ENCODE data around the gene ZNF436. TPM values are rescaled to one million over a fixed set of nuclear protein-coding genes. Genes with fewer than 3 reads are reported as not detected.

ZNF436 gene
- polyA plus RNA-seq, 1 experiment = 17.2 TPM

DNA sequence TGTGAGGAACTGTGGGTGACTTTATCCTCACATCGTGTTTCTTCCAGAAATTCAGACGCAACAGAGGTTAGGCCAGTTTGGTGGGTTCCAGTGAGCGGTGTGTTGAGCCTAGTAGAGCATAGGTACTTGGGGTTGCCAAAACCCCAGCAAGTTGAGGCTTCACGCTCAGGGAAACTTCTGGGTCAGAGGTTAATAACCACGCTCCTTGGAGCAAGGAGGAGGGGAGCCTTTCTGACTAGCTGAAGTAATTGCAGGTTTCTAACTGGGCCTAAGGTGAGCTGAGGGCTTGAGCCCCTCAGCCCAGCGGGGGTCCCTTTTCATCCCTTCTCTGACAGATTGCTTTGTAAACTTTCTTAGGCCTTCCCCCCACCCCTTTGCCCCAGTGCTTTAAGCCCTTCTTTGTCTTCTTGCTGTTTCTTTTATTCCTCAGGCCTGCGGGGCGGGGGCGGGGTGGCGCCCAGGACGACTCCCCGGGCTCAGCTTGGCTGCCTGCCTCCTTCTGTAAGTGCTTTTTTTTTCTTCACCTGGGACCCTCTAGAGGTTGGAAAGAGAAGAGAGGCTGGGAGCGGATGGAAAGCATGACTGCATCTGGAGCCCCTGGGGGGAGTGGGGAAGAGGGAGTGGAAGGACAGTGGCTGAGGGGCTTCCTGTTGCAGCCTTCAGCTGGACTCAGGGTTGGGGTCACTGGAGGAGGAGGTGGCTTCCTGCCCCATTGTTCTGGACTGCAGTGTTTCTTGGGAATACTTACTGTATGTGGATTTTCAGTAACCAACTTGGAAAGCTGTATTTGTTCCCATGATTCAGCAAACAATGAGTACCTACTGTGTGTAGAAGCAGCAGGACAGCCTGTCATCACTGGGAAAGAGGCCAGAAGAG, 1.3 kb upstream of the ZNF436 start:
- Histone ChIP-seq H3K27ac (ENCODE audit: low read depth, low read length) (peak overlapping the region; percentile 96), H3K4me3 (ENCODE audit: low read depth, low read length) (peak overlapping the region; percentile 99), H3K27me3 (ENCODE audit: control insufficient read depth, insufficient read depth, low read length) (no peaks in the 10 kb centered on the region), H3K9me3 (ENCODE audit: control insufficient read depth, insufficient read depth, low read length) (peaks cover 4% of the 10 kb centered on the region)
- DNase-seq (ENCODE audit: low read depth, low spot score) = no peak
- CTCF ChIA-PET = interaction anchor here (0.6 to 1.4 kb wide), 3 partner anchors 33 to 127 kb away, joined by 3 to 4 read pairs (median 3); no protein-coding TSS in a partner anchor
- POLR2A ChIA-PET = interaction anchor here (0.6 to 1.8 kb wide), 3 partner anchors 17 to 33 kb away, joined by 3 to 8 read pairs (median 5); partner anchors contain the start of gene HNRNPR
- TF ChIP-seq, protein P1, sequence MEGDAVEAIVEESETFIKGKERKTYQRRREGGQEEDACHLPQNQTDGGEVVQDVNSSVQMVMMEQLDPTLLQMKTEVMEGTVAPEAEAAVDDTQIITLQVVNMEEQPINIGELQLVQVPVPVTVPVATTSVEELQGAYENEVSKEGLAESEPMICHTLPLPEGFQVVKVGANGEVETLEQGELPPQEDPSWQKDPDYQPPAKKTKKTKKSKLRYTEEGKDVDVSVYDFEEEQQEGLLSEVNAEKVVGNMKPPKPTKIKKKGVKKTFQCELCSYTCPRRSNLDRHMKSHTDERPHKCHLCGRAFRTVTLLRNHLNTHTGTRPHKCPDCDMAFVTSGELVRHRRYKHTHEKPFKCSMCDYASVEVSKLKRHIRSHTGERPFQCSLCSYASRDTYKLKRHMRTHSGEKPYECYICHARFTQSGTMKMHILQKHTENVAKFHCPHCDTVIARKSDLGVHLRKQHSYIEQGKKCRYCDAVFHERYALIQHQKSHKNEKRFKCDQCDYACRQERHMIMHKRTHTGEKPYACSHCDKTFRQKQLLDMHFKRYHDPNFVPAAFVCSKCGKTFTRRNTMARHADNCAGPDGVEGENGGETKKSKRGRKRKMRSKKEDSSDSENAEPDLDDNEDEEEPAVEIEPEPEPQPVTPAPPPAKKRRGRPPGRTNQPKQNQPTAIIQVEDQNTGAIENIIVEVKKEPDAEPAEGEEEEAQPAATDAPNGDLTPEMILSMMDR (IDR thresholded peaks at IDR 0.05; ENCODE audit: low read depth, low read length) = peak; percentile 17; the same call in 1 of the 2 replicates

DNA sequence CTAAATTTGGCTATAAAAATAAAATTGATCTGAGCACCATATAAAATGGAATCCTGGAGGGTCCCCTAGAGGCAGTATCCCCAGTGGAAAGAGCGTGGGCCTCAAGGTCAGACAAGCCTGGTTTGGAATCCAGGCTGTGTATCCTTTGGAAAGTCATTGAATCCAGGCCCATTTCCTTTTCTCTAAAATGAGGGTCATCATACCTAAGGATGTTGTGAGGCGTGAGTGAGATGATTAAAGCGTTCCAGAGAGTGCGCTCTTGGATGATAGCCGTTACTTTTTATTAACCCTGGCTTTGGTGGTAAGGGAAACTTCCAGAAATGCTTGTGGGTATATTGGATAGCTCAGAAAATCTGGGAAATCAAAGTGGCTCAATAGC, 683 bp upstream of the ZNF436 start:
- H3K9me3 ChIP-seq (ENCODE audit: control insufficient read depth, insufficient read depth, low read length) = peaks cover 9% of the 10 kb centered on the region
- peak overlapping the region; percentile 96 for H3K27ac ChIP-seq (ENCODE audit: low read depth, low read length)
- CTCF ChIA-PET = interaction anchor here (0.7 to 1.4 kb wide), 2 partner anchors 34 to 52 kb away, joined by 3 to 4 read pairs; no protein-coding TSS in a partner anchor
- TF ChIP-seq, protein P1 (IDR thresholded peaks at IDR 0.05; ENCODE audit: low read depth, low read length) = no peak
- H3K27me3 ChIP-seq (ENCODE audit: control insufficient read depth, insufficient read depth, low read length) = no peaks in the 10 kb centered on the region
- H3K4me3 ChIP-seq (ENCODE audit: low read depth, low read length) = peak overlapping the region; percentile 99
- POLR2A ChIA-PET = interaction anchor here (0.6 to 1.2 kb wide), 3 partner anchors 18 to 26 kb away, joined by 3 to 13 read pairs (median 8); partner anchors contain the start of gene HNRNPR
- DNase-seq (ENCODE audit: low read depth, low spot score) = no peak

DNA sequence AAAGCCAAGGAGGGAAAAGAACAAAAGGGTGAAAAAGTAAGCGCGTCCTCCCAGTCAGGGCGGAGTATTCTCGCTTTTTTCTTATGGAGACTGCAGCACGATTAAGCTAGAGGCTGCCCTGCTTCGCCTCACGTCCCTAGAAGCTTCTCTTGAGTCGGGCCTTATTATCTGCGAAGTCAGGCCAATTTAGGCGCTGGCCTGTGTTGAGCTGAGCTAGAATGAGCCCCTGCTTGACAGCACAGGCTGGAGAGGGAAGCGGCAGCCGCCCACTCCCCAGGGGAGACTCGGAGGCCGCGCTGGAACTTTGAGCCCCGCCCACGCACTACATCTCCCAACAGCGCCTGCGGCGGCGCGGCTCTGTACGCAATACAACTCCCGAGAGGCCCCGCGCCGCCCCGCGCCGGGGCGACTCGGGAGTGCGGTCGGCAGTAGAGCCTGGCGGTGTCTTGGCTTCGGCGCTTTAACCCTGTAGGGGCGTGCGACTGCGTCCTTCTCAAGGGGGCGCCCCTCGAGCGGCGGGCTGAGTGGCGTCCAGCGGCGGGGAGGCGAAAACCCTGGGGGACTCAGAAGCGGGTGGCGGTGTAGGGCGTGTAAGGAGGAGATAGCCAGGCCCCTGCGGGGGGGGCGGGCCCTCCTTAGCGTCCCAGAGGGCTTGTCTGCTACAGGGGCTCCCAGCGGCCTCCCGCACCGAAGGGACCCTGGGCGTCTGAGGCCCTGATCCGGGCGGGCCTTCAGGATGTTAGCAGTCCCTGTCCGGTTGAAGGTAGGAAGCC, 888 bp downstream of the ZNF436 start:
- peak; percentile 64 for DNase-seq (ENCODE audit: low read depth, low spot score)
- Histone ChIP-seq H3K27ac (ENCODE audit: low read depth, low read length) (peak overlapping the region; percentile 96), H3K27me3 (ENCODE audit: control insufficient read depth, insufficient read depth, low read length) (no peaks in the 10 kb centered on the region), H3K9me3 (ENCODE audit: control insufficient read depth, insufficient read depth, low read length) (peaks cover 23% of the 10 kb centered on the region), H3K4me3 (ENCODE audit: low read depth, low read length) (peak overlapping the region; percentile 99)
- TF ChIP-seq, protein P1 (IDR thresholded peaks at IDR 0.05; ENCODE audit: low read depth, low read length) = peak; percentile 29; the same call in 1 of the 2 replicates
- POLR2A ChIA-PET = interaction anchor here (0.6 to 2.8 kb wide), 14 partner anchors 9 to 165 kb away, joined by 3 to 41 read pairs (median 4); partner anchors contain the start of genes ASAP3 and HNRNPR
- CTCF ChIA-PET = interaction anchor here (1.1 to 3.4 kb wide), 5 partner anchors 11 to 171 kb away, joined by 3 to 24 read pairs (median 6); partner anchors contain the start of gene HNRNPR

DNA sequence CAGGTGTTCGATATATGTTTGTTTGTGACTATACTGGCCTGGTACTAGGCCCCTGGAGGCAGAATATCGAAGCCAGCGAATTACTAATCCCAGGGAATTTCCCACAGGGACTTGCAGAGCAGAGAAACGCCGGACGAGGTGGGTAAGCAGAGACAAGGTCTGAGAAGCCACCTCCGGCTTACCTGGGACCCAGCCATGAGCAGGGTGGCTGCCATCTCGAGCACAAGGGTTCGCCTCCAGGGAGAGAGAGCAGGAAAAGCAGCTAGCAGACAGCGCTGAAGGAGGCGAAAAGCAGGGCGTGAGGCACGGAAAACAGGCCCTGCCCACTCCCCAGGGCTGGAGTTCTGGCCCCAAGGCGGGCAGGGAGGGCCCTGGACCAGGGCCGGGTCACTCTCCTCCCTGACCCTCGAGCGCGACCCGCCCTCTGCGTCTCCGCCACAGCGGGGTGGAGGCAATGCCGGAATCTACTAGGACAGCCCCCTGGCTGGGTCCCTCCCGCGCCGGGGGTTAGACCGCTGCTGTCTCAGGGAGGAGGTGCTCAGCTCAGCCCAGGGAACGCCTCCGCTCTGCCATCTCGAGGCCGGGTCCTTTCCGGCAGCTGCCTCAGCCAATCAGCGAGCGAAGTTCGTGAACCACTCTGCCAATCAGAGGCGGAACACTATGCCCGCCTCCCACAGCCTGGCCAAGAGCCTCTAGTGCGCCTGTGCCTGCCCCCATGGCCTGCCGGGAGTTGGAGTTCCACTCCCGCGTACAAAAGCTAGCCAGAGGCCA, 1.7 kb downstream of the ZNF436 start:
- ChIA-PET CTCF (interaction anchor here (1.2 to 3.4 kb wide), 4 partner anchors 10 to 36 kb away, joined by 3 to 24 read pairs (median 6); partner anchors contain the start of gene HNRNPR), POLR2A (interaction anchor here (0.6 to 2.8 kb wide), 11 partner anchors 9 to 166 kb away, joined by 3 to 41 read pairs (median 4); partner anchors contain the start of genes ASAP3 and HNRNPR)
- no peaks in the 10 kb centered on the region for H3K27me3 ChIP-seq (ENCODE audit: control insufficient read depth, insufficient read depth, low read length)
- peak overlapping the region; percentile 96 for H3K27ac ChIP-seq (ENCODE audit: low read depth, low read length)
- TF ChIP-seq, protein P1 (IDR thresholded peaks at IDR 0.05; ENCODE audit: low read depth, low read length) = no peak
- H3K4me3 ChIP-seq (ENCODE audit: low read depth, low read length) = peak overlapping the region; percentile 99
- DNase-seq (ENCODE audit: low read depth, low spot score) = peak; percentile 97
- H3K9me3 ChIP-seq (ENCODE audit: control insufficient read depth, insufficient read depth, low read length) = peaks cover 30% of the 10 kb centered on the region
